Neutrophil (primary cell): Measurements from ENCODE around the gene BPIFA3.
"Not testable (repeated sequence)": the region's sequence is repeated elsewhere in the genome, so short reads cannot be mapped to it uniquely, and the experiment has no call there.

Experiments used
- H3K27ac ChIP-seq: fragments of 200-600 bp; sonication (generic); 2 replicates; pipeline ENCODE4 v1.5.1; 2016; ENCODE audit warnings: mild to moderate bottlenecking, moderate library complexity
- H3K27me3 ChIP-seq: fragments of 200-600 bp; sonication (generic); 2 replicates; pipeline ENCODE4 v1.6.0; 2016; ENCODE audit warnings: mild to moderate bottlenecking
- H3K36me3 ChIP-seq: fragments of 200-600 bp; sonication (generic); 2 replicates; pipeline ENCODE4 v1.5.1; 2017
- H3K4me1 ChIP-seq, 2 experiments: fragments of 200-600 bp in 1 of 2; sonication (generic) in 1 of 2; 1 replicate in 1 of 2; 2 replicates in 1 of 2; pipeline versions ENCODE4 v1.5.1 to v1.6.1; 2013 to 2016; ENCODE audit warnings: low read depth in 1 of 2, low read length in 1 of 2, mild to moderate bottlenecking in 1 of 2, moderate library complexity in 1 of 2; ENCODE audit not compliant: control insufficient read depth in 1 of 2, insufficient read depth in 1 of 2
- H3K4me3 ChIP-seq, 2 experiments: fragments of 200-600 bp in 1 of 2; sonication (generic) in 1 of 2; 1 replicate in 1 of 2; 2 replicates in 1 of 2; pipeline ENCODE4 v1.5.1; 2013 to 2016; ENCODE audit warnings: low read depth in 1 of 2, low read length in 1 of 2, mild to moderate bottlenecking in 1 of 2, moderate library complexity in 1 of 2
- H3K9me3 ChIP-seq: fragments of 200-600 bp; sonication (generic); 2 replicates; pipeline ENCODE4 v1.5.1; 2016
- TF ChIP-seq, protein P1 (sequence below): fragments of 200-600 bp; sonication (generic); IDR thresholded peaks from 2 replicates; pipeline ENCODE4 v1.5.1; 2016; ENCODE audit warnings: antibody characterized with exemption

BPIFA3 gene

DNA sequence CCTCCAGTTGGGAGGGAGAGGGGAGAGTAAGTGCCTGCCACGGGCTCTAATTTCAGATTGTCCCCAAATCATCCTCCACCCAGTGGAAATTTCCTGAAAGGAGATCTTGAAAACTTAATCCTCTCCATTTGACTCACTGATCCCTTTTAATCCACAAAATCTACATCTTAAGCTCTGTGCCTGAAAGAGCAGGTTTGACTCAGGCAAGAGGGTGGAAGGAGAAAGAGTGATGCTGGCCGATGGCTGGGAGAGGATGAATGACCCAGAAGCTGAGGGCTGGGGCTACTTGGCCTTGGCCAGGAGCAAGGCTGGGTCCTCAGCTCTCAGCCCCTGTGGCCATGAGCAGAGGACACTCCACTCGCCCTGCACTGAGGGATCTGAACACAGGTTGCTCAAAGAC is 41.1 kb upstream of the BPIFA3 start:
- H3K27ac ChIP-seq = no peak overlapping the region
- peaks cover 4% of the 10 kb centered on the region for H3K27me3 ChIP-seq
- no peaks in the 10 kb centered on the region for H3K36me3 ChIP-seq
- H3K4me3 ChIP-seq = no peak overlapping the region
- no peaks in the 10 kb centered on the region for H3K4me1 ChIP-seq
- TF ChIP-seq, protein P1, sequence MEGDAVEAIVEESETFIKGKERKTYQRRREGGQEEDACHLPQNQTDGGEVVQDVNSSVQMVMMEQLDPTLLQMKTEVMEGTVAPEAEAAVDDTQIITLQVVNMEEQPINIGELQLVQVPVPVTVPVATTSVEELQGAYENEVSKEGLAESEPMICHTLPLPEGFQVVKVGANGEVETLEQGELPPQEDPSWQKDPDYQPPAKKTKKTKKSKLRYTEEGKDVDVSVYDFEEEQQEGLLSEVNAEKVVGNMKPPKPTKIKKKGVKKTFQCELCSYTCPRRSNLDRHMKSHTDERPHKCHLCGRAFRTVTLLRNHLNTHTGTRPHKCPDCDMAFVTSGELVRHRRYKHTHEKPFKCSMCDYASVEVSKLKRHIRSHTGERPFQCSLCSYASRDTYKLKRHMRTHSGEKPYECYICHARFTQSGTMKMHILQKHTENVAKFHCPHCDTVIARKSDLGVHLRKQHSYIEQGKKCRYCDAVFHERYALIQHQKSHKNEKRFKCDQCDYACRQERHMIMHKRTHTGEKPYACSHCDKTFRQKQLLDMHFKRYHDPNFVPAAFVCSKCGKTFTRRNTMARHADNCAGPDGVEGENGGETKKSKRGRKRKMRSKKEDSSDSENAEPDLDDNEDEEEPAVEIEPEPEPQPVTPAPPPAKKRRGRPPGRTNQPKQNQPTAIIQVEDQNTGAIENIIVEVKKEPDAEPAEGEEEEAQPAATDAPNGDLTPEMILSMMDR = no peak
- H3K9me3 ChIP-seq = no peaks in the 10 kb centered on the region

DNA sequence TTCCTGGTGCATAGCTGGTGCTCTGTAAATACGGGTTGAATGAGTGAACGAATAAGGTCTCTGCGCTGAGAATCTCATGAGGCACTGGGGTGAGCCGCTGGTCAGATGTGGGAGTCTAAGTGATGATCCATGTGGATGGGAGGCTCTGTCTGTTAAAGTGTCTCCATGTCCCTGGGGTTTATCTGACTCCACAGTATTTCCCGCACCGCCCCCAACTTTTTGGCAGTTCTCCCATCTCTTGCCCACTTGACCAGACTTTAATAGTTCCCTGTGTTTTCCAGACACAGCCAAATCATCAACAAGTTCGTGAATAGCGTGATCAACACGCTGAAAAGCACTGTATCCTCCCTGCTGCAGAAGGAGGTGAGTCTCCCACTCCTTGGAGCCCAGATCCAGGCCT is 39.3 kb upstream of the BPIFA3 start:
- H3K36me3 ChIP-seq = no peaks in the 10 kb centered on the region
- TF ChIP-seq, protein P1 = no peak
- peaks cover 4% of the 10 kb centered on the region for H3K27me3 ChIP-seq
- no peak overlapping the region for H3K4me3 ChIP-seq
- H3K27ac ChIP-seq = no peak overlapping the region
- no peaks in the 10 kb centered on the region for H3K9me3 ChIP-seq
- no peaks in the 10 kb centered on the region for H3K4me1 ChIP-seq

DNA sequence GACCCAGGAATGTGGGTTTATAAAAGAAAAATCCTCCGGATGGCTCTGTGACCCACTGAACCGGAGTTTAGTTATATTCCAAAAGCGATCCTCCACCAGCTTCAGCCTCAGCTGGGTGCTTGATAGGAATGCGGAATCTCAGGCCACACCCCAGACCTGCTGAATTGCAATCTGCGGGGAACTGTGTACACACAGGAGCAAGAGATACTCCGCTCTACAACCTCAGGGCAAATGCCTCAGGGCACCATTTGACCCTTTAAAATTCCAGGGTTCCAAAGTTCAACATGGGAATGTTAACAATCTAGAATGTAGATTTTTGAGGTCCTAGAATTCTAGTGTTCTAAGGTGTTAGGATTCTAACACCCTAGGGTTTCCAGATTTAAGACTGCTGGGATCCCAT is 38.4 kb upstream of the BPIFA3 start:
- H3K36me3 ChIP-seq = no peaks in the 10 kb centered on the region
- no peak overlapping the region for H3K27ac ChIP-seq
- no peaks in the 10 kb centered on the region for H3K4me1 ChIP-seq
- TF ChIP-seq, protein P1 = no peak
- H3K4me3 ChIP-seq = no peak overlapping the region
- H3K27me3 ChIP-seq = peaks cover 4% of the 10 kb centered on the region
- no peaks in the 10 kb centered on the region for H3K9me3 ChIP-seq

GRCh38 chr20:33180169-33180568 is 37.0 kb upstream of the BPIFA3 start:
- TF ChIP-seq, protein P1 = no peak
- Histone ChIP-seq H3K27me3 (peaks cover 3% of the 10 kb centered on the region), H3K27ac (no peak overlapping the region), H3K36me3 (no peaks in the 10 kb centered on the region), H3K4me1 (no peaks in the 10 kb centered on the region), H3K9me3 (no peaks in the 10 kb centered on the region), H3K4me3 (no peak overlapping the region)

DNA sequence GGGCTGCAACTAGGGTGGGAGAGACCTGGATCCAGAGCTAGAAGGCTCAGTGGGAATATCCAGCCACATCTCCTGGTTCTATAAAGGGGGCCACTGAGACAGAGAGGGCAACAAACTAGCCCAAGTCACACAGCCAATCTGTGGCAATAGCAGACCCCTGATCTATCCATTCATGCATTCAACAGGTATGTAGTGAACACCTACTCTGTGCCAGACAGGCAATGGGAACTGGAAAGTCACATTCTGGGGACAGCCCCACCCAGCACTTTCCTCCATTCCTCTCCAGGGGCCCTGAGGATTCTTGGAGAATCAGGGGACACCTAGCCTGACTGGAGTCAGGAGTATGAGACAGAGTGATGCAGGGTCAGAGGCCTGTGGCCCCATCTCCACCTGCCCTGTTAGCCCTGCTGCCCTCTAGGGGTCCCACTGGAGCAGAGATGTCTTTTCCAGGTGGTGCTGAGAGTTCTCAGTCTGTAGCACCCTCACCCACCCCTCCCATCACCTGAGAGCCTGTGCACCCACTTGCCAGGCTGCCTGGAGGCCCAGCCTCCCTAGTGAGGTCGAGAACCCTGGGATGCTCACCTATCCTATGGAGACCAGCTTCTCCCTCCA is 35.6 kb upstream of the BPIFA3 start:
- no peak overlapping the region for H3K4me3 ChIP-seq
- no peaks in the 10 kb centered on the region for H3K9me3 ChIP-seq
- TF ChIP-seq, protein P1 = no peak
- no peaks in the 10 kb centered on the region for H3K4me1 ChIP-seq
- H3K27ac ChIP-seq = no peak overlapping the region
- H3K27me3 ChIP-seq = no peaks in the 10 kb centered on the region
- H3K36me3 ChIP-seq = no peaks in the 10 kb centered on the region

GRCh38 chr20:33183312-33183711 is 33.8 kb upstream of the BPIFA3 start:
- Histone ChIP-seq H3K4me3 (no peak overlapping the region), H3K9me3 (no peaks in the 10 kb centered on the region), H3K4me1 (no peaks in the 10 kb centered on the region), H3K27me3 (no peaks in the 10 kb centered on the region), H3K36me3 (no peaks in the 10 kb centered on the region), H3K27ac (no peak overlapping the region)
- TF ChIP-seq, protein P1 = no peak

DNA sequence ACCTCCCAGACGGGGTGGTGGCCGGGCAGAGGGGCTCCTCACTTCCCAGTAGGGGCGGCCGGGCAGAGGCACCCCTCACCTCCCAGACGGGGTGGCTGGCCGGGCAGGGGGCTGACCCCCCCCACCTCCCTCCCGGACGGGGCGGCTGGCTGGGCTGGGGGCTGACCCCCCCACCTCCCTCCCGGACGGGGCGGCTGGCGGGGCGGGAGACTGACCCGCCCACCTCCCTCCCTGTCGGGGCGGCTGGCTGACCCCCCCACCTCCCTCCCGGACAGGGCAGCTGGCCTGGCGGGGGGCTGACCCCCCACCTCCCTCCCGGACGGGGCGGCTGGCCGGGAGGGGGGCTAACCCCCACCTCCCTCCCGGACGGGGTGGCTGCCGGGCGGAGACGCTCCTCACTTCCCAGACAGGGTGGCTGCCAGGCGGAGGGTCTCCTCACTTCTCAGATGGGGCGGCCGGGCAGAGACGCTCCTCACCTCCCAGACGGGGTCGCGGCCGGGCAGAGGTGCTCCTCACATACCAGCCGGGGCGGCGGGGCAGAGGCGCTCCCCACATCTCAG is 32.0 kb upstream of the BPIFA3 start:
- H3K4me3 ChIP-seq, H3K36me3 ChIP-seq, H3K27ac ChIP-seq, H3K4me1 ChIP-seq, H3K27me3 ChIP-seq, H3K9me3 ChIP-seq: not testable (repeated sequence)
